ENCODE data around the gene PTPRN2. TPM values are rescaled to one million over a fixed set of nuclear protein-coding genes. Genes with fewer than 3 reads are reported as not detected.
"Not testable (repeated sequence)": the region's sequence is repeated elsewhere in the genome, so short reads cannot be mapped to it uniquely, and the experiment has no call there.

Gene PTPRN2
- total and polyA plus RNA-seq, 4 donors = 18.1 to 69.9 (median 50.4) TPM

DNA sequence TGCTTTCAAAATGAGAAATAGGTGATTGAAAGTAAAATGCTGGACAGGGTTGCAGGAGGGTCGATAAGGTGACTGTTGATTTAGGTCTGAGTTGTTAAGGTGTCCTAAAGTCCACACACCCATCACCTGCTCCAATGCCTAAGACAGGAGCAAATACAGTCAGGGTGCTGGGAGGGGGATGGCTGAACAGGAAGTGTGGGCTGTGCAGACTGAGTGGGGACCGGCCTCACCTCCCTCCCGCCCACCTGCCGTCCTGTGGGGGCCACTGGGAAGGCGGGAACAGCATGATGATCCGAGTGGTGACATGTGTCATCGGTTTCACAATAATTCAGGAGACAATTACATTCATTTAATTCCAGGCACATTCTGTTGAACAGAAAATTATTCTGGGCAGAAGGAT, 990.1 kb downstream of the PTPRN2 start:
- WGBS (ENCODE audit: insufficient coverage) = 89% methylated on average over 4 of the region's 7 CpGs
- Histone ChIP-seq H3K9me3 (ENCODE audit: control insufficient read depth, insufficient read depth, low read length) (no peaks in the 10 kb centered on the region), H3K4me1 (ENCODE audit: control insufficient read depth, insufficient read depth, low read length) (peaks cover 21% of the 10 kb centered on the region), H3K27me3 (ENCODE audit: control insufficient read depth, insufficient read depth, low read length) (no peaks in the 10 kb centered on the region), H3K36me3 (ENCODE audit: control insufficient read depth, insufficient read depth, low read length) (peaks cover 52% of the 10 kb centered on the region), H3K27ac (ENCODE audit: low read depth, low read length) (no peak overlapping the region), H3K4me3 (ENCODE audit: low read depth, low read length) (no peak overlapping the region)
- no peak for DNase-seq (ENCODE audit: low read depth in 4 of 6, low spot score in 6 of 6)

GRCh38 chr7:157596881-157597280, 990.7 kb downstream of the PTPRN2 start:
- peaks cover 14% of the 10 kb centered on the region for H3K4me1 ChIP-seq (ENCODE audit: control insufficient read depth, insufficient read depth, low read length)
- H3K36me3 ChIP-seq (ENCODE audit: control insufficient read depth, insufficient read depth, low read length) = peaks cover 51% of the 10 kb centered on the region
- WGBS (ENCODE audit: insufficient coverage) = 49% methylated on average over 6 of the region's 15 CpGs
- H3K4me3 ChIP-seq (ENCODE audit: low read depth, low read length) = no peak overlapping the region
- H3K27ac ChIP-seq (ENCODE audit: low read depth, low read length) = no peak overlapping the region
- H3K27me3 ChIP-seq (ENCODE audit: control insufficient read depth, insufficient read depth, low read length) = no peaks in the 10 kb centered on the region
- no peaks in the 10 kb centered on the region for H3K9me3 ChIP-seq (ENCODE audit: control insufficient read depth, insufficient read depth, low read length)
- DNase-seq (ENCODE audit: low read depth in 4 of 6, low spot score in 6 of 6) = peak in 2 of 6 donors; percentile 46 to 63

GRCh38 chr7:157596471-157596870, 991.2 kb downstream of the PTPRN2 start:
- Histone ChIP-seq H3K4me3 (ENCODE audit: low read depth, low read length) (no peak overlapping the region), H3K27ac (ENCODE audit: low read depth, low read length) (no peak overlapping the region), H3K9me3 (ENCODE audit: control insufficient read depth, insufficient read depth, low read length) (no peaks in the 10 kb centered on the region), H3K4me1 (ENCODE audit: control insufficient read depth, insufficient read depth, low read length) (peaks cover 12% of the 10 kb centered on the region), H3K27me3 (ENCODE audit: control insufficient read depth, insufficient read depth, low read length) (no peaks in the 10 kb centered on the region), H3K36me3 (ENCODE audit: control insufficient read depth, insufficient read depth, low read length) (peaks cover 47% of the 10 kb centered on the region)
- 91% methylated on average over 6 of the region's 11 CpGs for WGBS (ENCODE audit: insufficient coverage)
- no peak for DNase-seq (ENCODE audit: low read depth in 4 of 6, low spot score in 6 of 6)

DNA sequence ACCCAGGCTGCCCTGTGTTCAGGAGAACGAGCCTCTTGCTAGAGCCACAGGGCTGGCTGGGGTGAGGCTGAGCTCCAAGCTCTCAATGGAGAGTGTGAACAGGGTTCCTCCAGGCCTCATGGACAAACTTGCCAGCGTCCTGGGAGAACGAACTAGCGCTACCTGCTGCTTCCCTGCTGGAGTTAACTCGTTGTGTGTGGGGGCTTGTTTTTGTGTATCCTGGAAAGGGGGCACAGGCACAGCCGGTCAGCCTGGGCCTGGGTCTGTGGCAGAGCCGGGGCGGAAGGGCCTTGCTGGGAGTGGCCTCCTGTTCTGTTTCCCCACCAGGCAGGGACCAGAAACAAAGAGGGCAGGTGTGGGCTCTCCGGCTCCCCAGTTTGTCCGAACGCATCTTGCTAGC, 991.6 kb downstream of the PTPRN2 start:
- no peaks in the 10 kb centered on the region for H3K9me3 ChIP-seq (ENCODE audit: control insufficient read depth, insufficient read depth, low read length)
- no peak overlapping the region for H3K27ac ChIP-seq (ENCODE audit: low read depth, low read length)
- H3K4me1 ChIP-seq (ENCODE audit: control insufficient read depth, insufficient read depth, low read length) = peaks cover 12% of the 10 kb centered on the region
- WGBS (ENCODE audit: insufficient coverage) = 82% methylated on average over 8 of the region's 11 CpGs
- no peaks in the 10 kb centered on the region for H3K27me3 ChIP-seq (ENCODE audit: control insufficient read depth, insufficient read depth, low read length)
- no peak overlapping the region for H3K4me3 ChIP-seq (ENCODE audit: low read depth, low read length)
- peaks cover 49% of the 10 kb centered on the region for H3K36me3 ChIP-seq (ENCODE audit: control insufficient read depth, insufficient read depth, low read length)
- DNase-seq (ENCODE audit: low read depth in 4 of 6, low spot score in 6 of 6) = no peak

DNA sequence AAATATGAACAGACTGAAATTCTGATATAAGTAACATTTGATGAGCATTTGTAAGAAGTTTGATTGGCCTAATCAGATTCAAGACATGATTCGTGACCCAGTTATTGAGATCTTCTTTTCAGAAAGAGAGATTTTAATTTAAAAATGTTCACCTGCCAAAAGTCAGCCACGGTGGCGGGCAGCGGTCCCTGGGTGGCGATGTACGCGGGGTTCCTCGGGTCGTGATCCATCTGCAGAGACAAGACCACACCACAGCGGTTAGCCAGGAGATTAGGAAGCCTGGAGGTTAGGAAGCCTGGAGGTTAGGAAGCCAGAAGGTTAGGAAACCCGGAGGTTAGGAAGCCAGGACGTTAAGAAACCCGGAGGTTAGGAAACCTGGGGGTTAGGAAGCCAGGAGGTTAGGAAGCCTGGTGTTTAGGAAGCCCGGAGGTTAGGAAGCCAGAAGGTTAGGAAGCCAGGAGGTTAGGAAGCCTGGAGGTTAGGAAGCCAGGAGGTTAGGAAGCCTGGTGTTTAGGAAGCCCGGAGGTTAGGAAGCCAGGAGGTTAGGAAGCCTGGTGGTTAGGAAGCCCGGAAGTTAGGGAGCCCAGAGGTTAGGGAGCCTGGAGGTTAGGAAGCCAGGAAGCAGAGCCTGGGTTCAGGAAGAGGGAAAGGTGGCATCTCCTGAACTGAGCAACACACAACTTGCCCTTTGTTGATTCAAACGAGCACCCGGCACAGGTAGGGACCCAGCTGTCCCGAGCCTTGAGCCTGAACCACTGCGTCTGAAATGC, 992.4 kb downstream of the PTPRN2 start:
- no peak for DNase-seq (ENCODE audit: low read depth in 4 of 6, low spot score in 6 of 6)
- H3K27ac ChIP-seq (ENCODE audit: low read depth, low read length) = no peak overlapping the region

DNA sequence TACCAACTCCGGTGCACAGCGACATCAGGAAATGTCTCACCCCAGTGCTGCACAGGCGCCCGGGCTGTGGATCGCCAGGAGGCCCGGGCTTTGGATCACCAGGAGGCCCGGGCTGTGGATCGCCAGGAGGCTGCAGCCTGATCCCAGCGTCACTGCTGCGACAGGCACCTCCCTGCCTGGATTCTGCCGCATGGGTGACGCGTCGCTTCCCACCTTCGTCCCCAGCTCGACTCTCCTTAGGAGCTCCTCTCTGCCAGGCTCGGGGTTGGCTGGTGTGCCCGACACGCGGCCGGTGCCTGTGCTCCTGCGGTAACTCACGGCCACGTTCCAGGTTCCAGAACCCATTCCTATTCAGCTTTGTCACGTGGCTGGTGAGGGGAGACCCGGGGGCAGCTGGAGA, 993.3 kb downstream of the PTPRN2 start:
- H3K9me3 ChIP-seq (ENCODE audit: control insufficient read depth, insufficient read depth, low read length) = no peaks in the 10 kb centered on the region
- H3K27ac ChIP-seq (ENCODE audit: low read depth, low read length) = no peak overlapping the region
- no peak for DNase-seq (ENCODE audit: low read depth in 4 of 6, low spot score in 6 of 6)
- peaks cover 56% of the 10 kb centered on the region for H3K36me3 ChIP-seq (ENCODE audit: control insufficient read depth, insufficient read depth, low read length)
- H3K4me3 ChIP-seq (ENCODE audit: low read depth, low read length) = no peak overlapping the region
- H3K4me1 ChIP-seq (ENCODE audit: control insufficient read depth, insufficient read depth, low read length) = peaks cover 12% of the 10 kb centered on the region
- 92% methylated on average over 19 of the region's 26 CpGs for WGBS (ENCODE audit: insufficient coverage)
- no peaks in the 10 kb centered on the region for H3K27me3 ChIP-seq (ENCODE audit: control insufficient read depth, insufficient read depth, low read length)

More for the DNA sequence above, 992.4 kb downstream of the PTPRN2 start:
- Histone ChIP-seq H3K36me3 (ENCODE audit: control insufficient read depth, insufficient read depth, low read length) (peaks cover 56% of the 10 kb centered on the region), H3K4me1 (ENCODE audit: control insufficient read depth, insufficient read depth, low read length) (peaks cover 12% of the 10 kb centered on the region), H3K9me3 (ENCODE audit: control insufficient read depth, insufficient read depth, low read length) (no peaks in the 10 kb centered on the region), H3K4me3 (ENCODE audit: low read depth, low read length) (no peak overlapping the region), H3K27me3 (ENCODE audit: control insufficient read depth, insufficient read depth, low read length) (no peaks in the 10 kb centered on the region)
- WGBS (ENCODE audit: insufficient coverage) = 93% methylated on average over 20 of the region's 20 CpGs

- DNase-seq (ENCODE audit: low read depth in 4 of 6, low spot score in 6 of 6) = no peak
- Histone ChIP-seq H3K36me3 (ENCODE audit: control insufficient read depth, insufficient read depth, low read length) (peaks cover 54% of the 10 kb centered on the region), H3K4me1 (ENCODE audit: control insufficient read depth, insufficient read depth, low read length) (peaks cover 12% of the 10 kb centered on the region), H3K9me3 (ENCODE audit: control insufficient read depth, insufficient read depth, low read length) (no peaks in the 10 kb centered on the region), H3K4me3 (ENCODE audit: low read depth, low read length) (no peak overlapping the region), H3K27ac (ENCODE audit: low read depth, low read length) (no peak overlapping the region), H3K27me3 (ENCODE audit: control insufficient read depth, insufficient read depth, low read length) (no peaks in the 10 kb centered on the region)
- 94% methylated on average over 9 of the region's 14 CpGs for WGBS (ENCODE audit: insufficient coverage)
These were observed 994.1 kb downstream of the PTPRN2 start for GRCh38 chr7:157593541-157593940.

GRCh38 chr7:157592636-157593320, 994.8 kb downstream of the PTPRN2 start:
- not testable (repeated sequence) for DNase-seq (ENCODE audit: low read depth in 4 of 6, low spot score in 6 of 6); H3K27me3 ChIP-seq (ENCODE audit: control insufficient read depth, insufficient read depth, low read length); H3K9me3 ChIP-seq (ENCODE audit: control insufficient read depth, insufficient read depth, low read length); H3K27ac ChIP-seq (ENCODE audit: low read depth, low read length); H3K4me3 ChIP-seq (ENCODE audit: low read depth, low read length)
- Histone ChIP-seq H3K36me3 (ENCODE audit: control insufficient read depth, insufficient read depth, low read length) (peaks cover 51% of the 10 kb centered on the region), H3K4me1 (ENCODE audit: control insufficient read depth, insufficient read depth, low read length) (peaks cover 18% of the 10 kb centered on the region)
- 96% methylated on average over 31 of the region's 31 CpGs for WGBS (ENCODE audit: insufficient coverage)

- DNase-seq (ENCODE audit: low read depth in 4 of 6, low spot score in 6 of 6) = no peak
- Histone ChIP-seq H3K27me3 (ENCODE audit: control insufficient read depth, insufficient read depth, low read length) (no peaks in the 10 kb centered on the region), H3K4me1 (ENCODE audit: control insufficient read depth, insufficient read depth, low read length) (peaks cover 6% of the 10 kb centered on the region), H3K27ac (ENCODE audit: low read depth, low read length) (no peak overlapping the region), H3K36me3 (ENCODE audit: control insufficient read depth, insufficient read depth, low read length) (peaks cover 54% of the 10 kb centered on the region), H3K9me3 (ENCODE audit: control insufficient read depth, insufficient read depth, low read length) (no peaks in the 10 kb centered on the region), H3K4me3 (ENCODE audit: low read depth, low read length) (no peak overlapping the region)
- WGBS (ENCODE audit: insufficient coverage) = 91% methylated on average over 9 of the region's 13 CpGs
These were observed 997.1 kb downstream of the PTPRN2 start for GRCh38 chr7:157590526-157590925.

- peaks cover 59% of the 10 kb centered on the region for H3K36me3 ChIP-seq (ENCODE audit: control insufficient read depth, insufficient read depth, low read length)
- H3K27ac ChIP-seq (ENCODE audit: low read depth, low read length) = no peak overlapping the region
- H3K27me3 ChIP-seq (ENCODE audit: control insufficient read depth, insufficient read depth, low read length) = no peaks in the 10 kb centered on the region
- no peaks in the 10 kb centered on the region for H3K9me3 ChIP-seq (ENCODE audit: control insufficient read depth, insufficient read depth, low read length)
- H3K4me3 ChIP-seq (ENCODE audit: low read depth, low read length) = no peak overlapping the region
- DNase-seq (ENCODE audit: low read depth in 4 of 6, low spot score in 6 of 6) = no peak
- H3K4me1 ChIP-seq (ENCODE audit: control insufficient read depth, insufficient read depth, low read length) = peaks cover 14% of the 10 kb centered on the region
- 84% methylated on average over 7 of the region's 11 CpGs for WGBS (ENCODE audit: insufficient coverage)
These were observed 997.9 kb downstream of the PTPRN2 start for GRCh38 chr7:157589680-157590079.
